ENCODE results near the gene LIPC. TPM values are rescaled to one million over a fixed set of nuclear protein-coding genes. Genes with fewer than 3 reads are reported as not detected.

The LIPC gene
- total and polyA plus RNA-seq, 8 donors: 0.69 to 5.5 (median 1.5) TPM

DNA sequence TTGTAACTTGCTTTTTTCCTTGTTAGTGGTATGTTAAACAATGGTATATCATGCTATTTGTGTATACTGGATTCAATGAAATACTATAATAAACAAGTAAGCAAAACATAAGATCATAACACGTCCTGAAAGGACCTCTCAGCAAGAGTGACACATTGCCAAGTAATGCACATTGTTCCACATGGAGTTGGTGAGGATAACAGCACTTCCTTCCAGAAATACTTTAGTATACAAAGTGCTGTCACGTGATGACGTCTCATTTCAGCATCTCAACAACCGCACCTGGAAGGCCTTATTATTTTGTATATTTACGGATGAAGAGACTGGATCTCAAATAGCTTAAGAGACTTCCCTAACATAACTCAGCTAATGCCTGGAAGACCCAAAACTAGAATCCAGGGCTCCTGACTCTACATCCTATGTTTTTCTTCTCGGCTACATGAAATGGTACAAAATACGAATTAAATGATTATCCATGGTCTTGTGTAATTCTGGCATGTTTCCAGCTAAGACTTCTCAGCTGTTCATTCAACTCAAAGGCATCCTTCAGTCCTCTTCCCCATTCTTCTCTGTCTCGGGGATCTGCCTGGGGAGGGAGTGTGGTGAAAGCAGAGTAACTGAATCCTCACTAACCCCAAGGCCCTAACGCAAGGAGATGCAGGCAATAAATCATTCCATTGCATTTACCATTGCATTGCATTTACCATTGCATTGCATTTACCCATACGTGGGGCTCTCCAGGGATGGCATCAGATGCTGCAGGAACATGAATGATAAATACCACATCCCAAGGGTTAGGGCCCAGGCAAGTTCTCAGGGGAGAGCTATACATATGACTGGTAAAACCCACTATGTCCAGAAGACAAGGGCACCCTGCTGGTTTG, 79.2 kb downstream of the LIPC start:
- FAIRE-seq: no peak
- TF ChIP-seq, protein P1, sequence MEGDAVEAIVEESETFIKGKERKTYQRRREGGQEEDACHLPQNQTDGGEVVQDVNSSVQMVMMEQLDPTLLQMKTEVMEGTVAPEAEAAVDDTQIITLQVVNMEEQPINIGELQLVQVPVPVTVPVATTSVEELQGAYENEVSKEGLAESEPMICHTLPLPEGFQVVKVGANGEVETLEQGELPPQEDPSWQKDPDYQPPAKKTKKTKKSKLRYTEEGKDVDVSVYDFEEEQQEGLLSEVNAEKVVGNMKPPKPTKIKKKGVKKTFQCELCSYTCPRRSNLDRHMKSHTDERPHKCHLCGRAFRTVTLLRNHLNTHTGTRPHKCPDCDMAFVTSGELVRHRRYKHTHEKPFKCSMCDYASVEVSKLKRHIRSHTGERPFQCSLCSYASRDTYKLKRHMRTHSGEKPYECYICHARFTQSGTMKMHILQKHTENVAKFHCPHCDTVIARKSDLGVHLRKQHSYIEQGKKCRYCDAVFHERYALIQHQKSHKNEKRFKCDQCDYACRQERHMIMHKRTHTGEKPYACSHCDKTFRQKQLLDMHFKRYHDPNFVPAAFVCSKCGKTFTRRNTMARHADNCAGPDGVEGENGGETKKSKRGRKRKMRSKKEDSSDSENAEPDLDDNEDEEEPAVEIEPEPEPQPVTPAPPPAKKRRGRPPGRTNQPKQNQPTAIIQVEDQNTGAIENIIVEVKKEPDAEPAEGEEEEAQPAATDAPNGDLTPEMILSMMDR (IDR thresholded peaks at IDR 0.05): no peak

DNA sequence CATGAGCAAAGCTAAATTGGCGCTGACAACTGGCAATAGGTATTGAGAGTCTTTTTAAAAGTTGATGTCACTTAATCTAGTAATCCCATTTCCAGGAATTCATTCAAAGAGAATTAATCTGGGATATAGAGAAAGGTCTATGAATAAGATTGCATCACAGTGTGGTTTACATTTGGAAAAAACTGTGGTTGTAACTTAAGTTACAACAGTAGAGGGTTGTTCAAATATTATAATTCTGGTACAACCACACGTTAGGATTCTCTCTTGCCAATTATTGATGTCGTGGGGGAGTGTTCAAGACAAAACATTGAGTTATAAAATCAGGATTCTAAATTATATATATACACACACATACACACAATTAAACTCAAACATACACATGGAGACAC, 79.8 kb downstream of the LIPC start:
- no peak for FAIRE-seq
- Histone ChIP-seq H3K27me3 (no peaks in the 10 kb centered on the region), H3K4me1 (no peaks in the 10 kb centered on the region), H3K27ac (no peak overlapping the region), H3K4me3 (no peak overlapping the region), H3K9me3 (no peaks in the 10 kb centered on the region), H3K36me3 (no peaks in the 10 kb centered on the region)
- ATAC-seq: no peak
- intact Hi-C loops (cut with DNase I): no loop called here
- DNase-seq: no peak
- WGBS, 2 donors: 70 to 74% methylated on average over 3 of the region's 3 CpGs
- TF ChIP-seq, protein P1 (IDR thresholded peaks at IDR 0.05): no peak

More for the DNA sequence above, 79.2 kb downstream of the LIPC start:
- no peak overlapping the region for H3K4me3 ChIP-seq
- WGBS, 2 donors: 76% methylated on average over 10 of the region's 10 CpGs
- no peak overlapping the region for H3K27ac ChIP-seq
- DNase-seq (no peak), ATAC-seq (no peak)
- H3K27me3 ChIP-seq: no peaks in the 10 kb centered on the region
- no peaks in the 10 kb centered on the region for H3K36me3 ChIP-seq
- H3K9me3 ChIP-seq: no peaks in the 10 kb centered on the region
- intact Hi-C loops (cut with DNase I): no loop called here
- H3K4me1 ChIP-seq: no peaks in the 10 kb centered on the region

DNA sequence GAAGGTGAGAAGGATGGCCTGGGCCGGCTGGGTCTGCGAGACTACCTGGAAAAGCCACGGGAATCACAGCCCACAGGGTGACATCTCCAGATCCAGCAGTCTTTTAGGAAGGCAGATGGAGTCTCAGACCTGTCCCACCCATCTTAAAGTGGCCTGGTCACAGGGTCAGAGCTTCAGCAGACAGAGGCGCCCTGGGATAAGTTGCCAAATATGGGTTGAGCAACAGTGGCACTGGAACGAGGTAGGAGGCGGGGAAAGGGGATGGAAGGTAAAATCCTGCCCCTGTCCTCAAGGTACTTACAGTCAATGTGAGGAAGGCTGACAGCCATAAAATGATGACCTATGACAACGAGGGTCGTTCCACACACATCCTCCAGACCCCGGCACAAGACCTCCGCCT, 80.7 kb downstream of the LIPC start:
- no peak overlapping the region for H3K4me3 ChIP-seq
- H3K36me3 ChIP-seq: no peaks in the 10 kb centered on the region
- FAIRE-seq (no peak), DNase-seq (no peak), ATAC-seq (no peak)
- 87 to 96% methylated on average over 10 of the region's 10 CpGs for WGBS, 2 donors
- no peaks in the 10 kb centered on the region for H3K27me3 ChIP-seq
- no peaks in the 10 kb centered on the region for H3K4me1 ChIP-seq
- no peak overlapping the region for H3K27ac ChIP-seq
- H3K9me3 ChIP-seq: no peaks in the 10 kb centered on the region
- intact Hi-C loops (cut with DNase I): no loop called here
- TF ChIP-seq, protein P1 (IDR thresholded peaks at IDR 0.05): no peak

DNA sequence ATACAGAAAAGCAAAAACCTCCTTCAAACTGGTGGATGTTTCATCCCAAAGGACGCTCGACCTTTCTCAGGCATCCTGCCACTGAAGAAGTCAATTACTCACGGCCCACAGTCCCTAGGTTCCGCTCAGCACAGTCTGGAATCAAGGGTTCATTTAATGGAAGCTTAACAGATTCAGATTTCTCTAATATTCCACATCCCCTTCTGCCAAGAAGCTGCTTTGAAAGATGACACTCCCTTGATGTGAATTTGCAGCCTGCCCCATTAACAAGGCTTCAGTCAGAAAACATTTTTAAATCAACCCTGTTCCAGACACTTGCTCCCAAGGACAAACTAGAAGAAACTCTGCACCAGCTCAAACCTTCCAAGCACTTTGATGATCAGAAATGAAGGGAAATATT, 81.2 kb downstream of the LIPC start:
- intact Hi-C loops (cut with DNase I): no loop called here
- no peaks in the 10 kb centered on the region for H3K4me1 ChIP-seq
- TF ChIP-seq, protein P1 (IDR thresholded peaks at IDR 0.05): no peak
- H3K36me3 ChIP-seq: no peaks in the 10 kb centered on the region
- H3K9me3 ChIP-seq: no peaks in the 10 kb centered on the region
- WGBS, 2 donors: 93% methylated on average over 4 of the region's 4 CpGs
- no peaks in the 10 kb centered on the region for H3K27me3 ChIP-seq
- no peak overlapping the region for H3K4me3 ChIP-seq
- H3K27ac ChIP-seq: no peak overlapping the region
- DNase-seq (no peak), FAIRE-seq (no peak), ATAC-seq (no peak)

DNA sequence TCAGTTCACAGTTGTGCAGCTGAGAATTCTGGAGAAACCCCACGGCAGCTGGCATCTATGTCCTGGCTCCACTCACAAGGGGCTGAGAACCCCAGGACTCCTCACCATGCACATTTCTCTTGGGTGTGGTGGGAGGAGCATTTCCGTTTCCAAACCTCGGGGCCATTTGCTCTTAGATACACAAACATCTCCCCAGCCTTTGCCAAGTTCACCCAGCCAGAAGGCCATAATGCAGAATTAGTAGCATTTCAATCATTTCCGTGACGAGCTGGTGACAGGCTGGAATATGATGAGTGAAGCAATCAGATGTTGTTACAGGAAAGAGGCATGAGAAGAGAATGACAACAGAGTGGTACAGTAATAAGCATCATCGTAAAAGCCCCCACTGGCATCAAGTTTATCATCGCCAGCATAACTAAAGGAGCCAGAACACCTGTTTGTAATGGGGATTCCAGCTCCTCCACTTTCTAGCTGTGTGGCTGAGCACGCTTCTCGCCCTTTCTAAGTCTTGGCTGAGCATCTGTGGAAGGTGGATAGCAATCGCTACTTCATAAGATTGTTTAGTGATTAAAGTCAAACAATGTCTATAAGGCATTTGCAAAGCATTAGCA, 82.0 kb downstream of the LIPC start:
- FAIRE-seq (no peak), ATAC-seq (no peak), DNase-seq (no peak)
- intact Hi-C loops (cut with DNase I): no loop called here
- 81 to 82% methylated on average over 10 of the region's 10 CpGs for WGBS, 2 donors
- TF ChIP-seq, protein P1 (IDR thresholded peaks at IDR 0.05): no peak
- Histone ChIP-seq H3K27ac (no peak overlapping the region), H3K4me1 (no peaks in the 10 kb centered on the region), H3K9me3 (no peaks in the 10 kb centered on the region), H3K27me3 (no peaks in the 10 kb centered on the region), H3K36me3 (no peaks in the 10 kb centered on the region), H3K4me3 (no peak overlapping the region)

All from pancreas (tissue), 10 donors.